H9 (cell line): Measurements from ENCODE around the gene APOL1. TPM values are rescaled to one million over a fixed set of nuclear protein-coding genes. Genes with fewer than 3 reads are reported as not detected.

Experiments used
- DNase-seq: peaks from one replicate; pipeline ENCODE4 v3.0.0-alpha.2; 2017
- H2AFZ ChIP-seq: one replicate; pipeline ENCODE4 v1.6.1; 2013; ENCODE audit warnings: mild to moderate bottlenecking, low read length, control low read depth, moderate library complexity
- H2AK5ac ChIP-seq: 2 replicates; pipeline ENCODE4 v1.6.1; 2013; ENCODE audit warnings: low read length, control low read depth, mixed read lengths; ENCODE audit not compliant: insufficient read length
- H2BK120ac ChIP-seq: one replicate; pipeline ENCODE4 v1.6.1; 2013; ENCODE audit warnings: low read depth, mild to moderate bottlenecking, low read length, control low read depth, inconsistent platforms; ENCODE audit not compliant: poor library complexity, severe bottlenecking
- H2BK12ac ChIP-seq: 2 replicates; pipeline ENCODE4 v1.6.1; 2013; ENCODE audit warnings: low read length, control low read depth, mixed read lengths, low read depth; ENCODE audit not compliant: insufficient read length
- H2BK15ac ChIP-seq: 2 replicates; pipeline ENCODE4 v1.6.1; 2013; ENCODE audit warnings: low read depth, low read length, control low read depth
- H2BK20ac ChIP-seq: one replicate; pipeline ENCODE4 v1.6.1; 2013; ENCODE audit warnings: low read depth, mild to moderate bottlenecking, low read length, control low read depth, inconsistent platforms; ENCODE audit not compliant: poor library complexity, severe bottlenecking
- H2BK5ac ChIP-seq: 2 replicates; pipeline ENCODE4 v1.6.1; 2013; ENCODE audit warnings: low read length, control low read depth, mixed read lengths; ENCODE audit not compliant: insufficient read length
- H3K14ac ChIP-seq: 2 replicates; pipeline ENCODE4 v1.6.1; 2013; ENCODE audit warnings: low read length, control low read depth; ENCODE audit not compliant: insufficient read depth
- H3K18ac ChIP-seq: 2 replicates; pipeline ENCODE4 v1.6.1; 2013; ENCODE audit warnings: low read depth, mild to moderate bottlenecking, mixed read lengths, low read length, control low read depth; ENCODE audit not compliant: insufficient read length
- H3K23ac ChIP-seq: 2 replicates; pipeline ENCODE4 v1.6.1; 2013; ENCODE audit warnings: low read length, control low read depth, mixed read lengths, low read depth; ENCODE audit not compliant: insufficient read length
- H3K23me2 ChIP-seq: 2 replicates; pipeline ENCODE4 v1.6.1; 2013; ENCODE audit warnings: low read depth, mild to moderate bottlenecking, mixed read lengths, low read length, control low read depth; ENCODE audit not compliant: insufficient read length, poor library complexity, severe bottlenecking
- H3K27ac ChIP-seq: 2 replicates; pipeline ENCODE4 v1.5.1; 2013; ENCODE audit warnings: low read length, control low read depth, mixed read lengths, low read depth; ENCODE audit not compliant: insufficient read length
- H3K27me3 ChIP-seq: 2 replicates; pipeline ENCODE4 v1.6.1; 2013; ENCODE audit warnings: low read length, control low read depth, inconsistent platforms; ENCODE audit not compliant: insufficient read depth
- H3K4ac ChIP-seq: 2 replicates; pipeline ENCODE4 v1.6.1; 2013; ENCODE audit warnings: low read depth, mild to moderate bottlenecking, control low read depth, inconsistent platforms, low read length, moderate library complexity
- H3K4me1 ChIP-seq: 2 replicates; pipeline ENCODE4 v1.6.1; 2013; ENCODE audit warnings: low read length, control low read depth, inconsistent platforms; ENCODE audit not compliant: insufficient read depth
- H3K4me2 ChIP-seq: 2 replicates; pipeline ENCODE4 v1.6.1; 2013; ENCODE audit warnings: low read length, control low read depth, mixed read lengths; ENCODE audit not compliant: insufficient read length, insufficient read depth
- H3K56ac ChIP-seq: 2 replicates; pipeline ENCODE4 v1.6.1; 2013; ENCODE audit warnings: low read depth, mild to moderate bottlenecking, mixed read lengths, low read length, control low read depth; ENCODE audit not compliant: insufficient read length
- H3K79me1 ChIP-seq: 2 replicates; pipeline ENCODE4 v1.6.1; 2013; ENCODE audit warnings: low read depth, mild to moderate bottlenecking, moderate library complexity, low read length, control low read depth, inconsistent platforms; ENCODE audit not compliant: insufficient read depth, poor library complexity, severe bottlenecking
- H3K79me2 ChIP-seq: 2 replicates; pipeline ENCODE4 v1.6.1; 2013; ENCODE audit warnings: low read length, control low read depth, inconsistent platforms; ENCODE audit not compliant: insufficient read depth
- H3K9ac ChIP-seq: 2 replicates; pipeline ENCODE4 v1.6.1; 2013; ENCODE audit warnings: low read length, control low read depth, mixed read lengths; ENCODE audit not compliant: insufficient read length; ENCODE audit errors: extremely low read depth
- H3K9me3 ChIP-seq: one replicate; pipeline ENCODE4 v1.6.1; 2013; ENCODE audit warnings: low read depth, low read length, inconsistent platforms; ENCODE audit not compliant: control insufficient read depth
- H3T11ph ChIP-seq: one replicate; pipeline ENCODE4 v1.6.1; 2013; ENCODE audit warnings: mild to moderate bottlenecking, low read length, control low read depth, inconsistent platforms
- H4K20me1 ChIP-seq: one replicate; pipeline ENCODE4 v1.6.1; 2013; ENCODE audit not compliant: control insufficient read depth, insufficient read length, insufficient read depth
- H4K5ac ChIP-seq: 2 replicates; pipeline ENCODE4 v1.6.1; 2013; ENCODE audit warnings: low read depth, mild to moderate bottlenecking, mixed read lengths, low read length, control low read depth; ENCODE audit not compliant: insufficient read length
- H4K8ac ChIP-seq: replicated peaks from 2 replicates; pipeline ENCODE4 v1.6.1; 2013; ENCODE audit warnings: low read length, control low read depth, mixed read lengths, low read depth; ENCODE audit not compliant: insufficient read length
- H4K91ac ChIP-seq: 2 replicates; pipeline ENCODE4 v1.6.1; 2013; ENCODE audit warnings: low read depth, mild to moderate bottlenecking, moderate library complexity, mixed read lengths, low read length, control low read depth; ENCODE audit not compliant: insufficient read length
- H3K27ac Mint-ChIP-seq, 3 experiments: 2 replicates in 2 of 3; 3 replicates in 1 of 3; pipeline ENCODE4 v1.8.0; 2020 to 2021; ENCODE audit warnings: mixed read lengths in 3 of 3, mild to moderate bottlenecking in 1 of 3, moderate library complexity in 1 of 3
- H3K27me3 Mint-ChIP-seq: 2 replicates; pipeline ENCODE4 v1.8.0; 2021; ENCODE audit warnings: low read depth, mild to moderate bottlenecking, moderate library complexity, mixed read lengths
- H3K36me3 Mint-ChIP-seq, 3 experiments: 2 replicates in 2 of 3; 3 replicates in 1 of 3; pipeline ENCODE4 v1.8.0; 2020 to 2021; ENCODE audit warnings: low read depth in 3 of 3, mixed read lengths in 3 of 3; ENCODE audit not compliant: insufficient read depth in 1 of 3
- H3K4me1 Mint-ChIP-seq, 2 experiments: 2 replicates each; pipeline ENCODE4 v1.8.0; 2020; ENCODE audit warnings: mixed read lengths in 2 of 2
- H3K4me3 Mint-ChIP-seq, 2 experiments: 2 replicates in 1 of 2; 3 replicates in 1 of 2; pipeline ENCODE4 v1.8.0; 2020 to 2021; ENCODE audit warnings: mild to moderate bottlenecking in 2 of 2, mixed read lengths in 2 of 2, moderate library complexity in 1 of 2
- H3K9me3 Mint-ChIP-seq, 2 experiments: 2 replicates in 1 of 2; 3 replicates in 1 of 2; pipeline ENCODE4 v1.8.0; 2020; ENCODE audit warnings: mild to moderate bottlenecking in 2 of 2, mixed read lengths in 2 of 2, moderate library complexity in 1 of 2
- WGBS: extraction: QIAGEN DNeasy Blood & Tissue Kit; methylation state at CpG from one replicate; pipeline ENCODE4 v1.1.7; 2013; ENCODE audit warnings: missing lambda C conversion rate, low lambda C conversion rate, mixed read lengths; ENCODE audit not compliant: insufficient read length; ENCODE audit errors: extremely low coverage; 5-methylcytosine and 5-hydroxymethylcytosine counted together
- total RNA-seq: library from RNA; stranded (reverse); gene quantifications from 2 replicates; pipeline ENCODE4 v1.2.1, GENCODE V29; 2021
- TF ChIP-seq, protein P1 (sequence below): fragments of 200-600 bp; sonication (generic); conservative IDR thresholded peaks from 3 replicates; pipeline ENCODE4 v1.8.0; 2021; ENCODE audit warnings: antibody characterized with exemption, mild to moderate bottlenecking

Gene APOL1
- total RNA-seq, 1 experiment from 2014 or later: not detected

DNA sequence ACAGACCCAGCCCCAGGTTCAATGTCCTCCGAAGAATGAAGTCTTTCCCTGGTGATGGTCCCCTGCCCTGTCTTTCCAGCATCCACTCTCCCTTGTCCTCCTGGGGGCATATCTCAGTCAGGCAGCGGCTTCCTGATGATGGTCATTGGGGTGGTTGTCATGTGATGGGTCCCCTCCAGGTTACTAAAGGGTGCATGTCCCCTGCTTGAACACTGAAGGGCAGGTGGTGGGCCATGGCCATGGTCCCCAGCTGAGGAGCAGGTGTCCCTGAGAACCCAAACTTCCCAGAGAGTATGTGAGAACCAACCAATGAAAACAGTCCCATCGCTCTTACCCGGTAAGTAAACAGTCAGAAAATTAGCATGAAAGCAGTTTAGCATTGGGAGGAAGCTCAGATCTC lies 14.1 kb downstream of the APOL1 start:
- TF ChIP-seq, protein P1, sequence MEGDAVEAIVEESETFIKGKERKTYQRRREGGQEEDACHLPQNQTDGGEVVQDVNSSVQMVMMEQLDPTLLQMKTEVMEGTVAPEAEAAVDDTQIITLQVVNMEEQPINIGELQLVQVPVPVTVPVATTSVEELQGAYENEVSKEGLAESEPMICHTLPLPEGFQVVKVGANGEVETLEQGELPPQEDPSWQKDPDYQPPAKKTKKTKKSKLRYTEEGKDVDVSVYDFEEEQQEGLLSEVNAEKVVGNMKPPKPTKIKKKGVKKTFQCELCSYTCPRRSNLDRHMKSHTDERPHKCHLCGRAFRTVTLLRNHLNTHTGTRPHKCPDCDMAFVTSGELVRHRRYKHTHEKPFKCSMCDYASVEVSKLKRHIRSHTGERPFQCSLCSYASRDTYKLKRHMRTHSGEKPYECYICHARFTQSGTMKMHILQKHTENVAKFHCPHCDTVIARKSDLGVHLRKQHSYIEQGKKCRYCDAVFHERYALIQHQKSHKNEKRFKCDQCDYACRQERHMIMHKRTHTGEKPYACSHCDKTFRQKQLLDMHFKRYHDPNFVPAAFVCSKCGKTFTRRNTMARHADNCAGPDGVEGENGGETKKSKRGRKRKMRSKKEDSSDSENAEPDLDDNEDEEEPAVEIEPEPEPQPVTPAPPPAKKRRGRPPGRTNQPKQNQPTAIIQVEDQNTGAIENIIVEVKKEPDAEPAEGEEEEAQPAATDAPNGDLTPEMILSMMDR: no peak
- Histone ChIP-seq H2AFZ (no peak overlapping the region), H4K91ac (no peak overlapping the region), H3K27ac (no peak overlapping the region), H3K23me2 (no peaks in the 10 kb centered on the region), H3T11ph (no peak overlapping the region), H3K4ac (no peak overlapping the region), H3K4me2 (no peak overlapping the region), H2BK120ac (no peak overlapping the region), H3K56ac (no peak overlapping the region), H3K14ac (no peak overlapping the region), H2BK15ac (no peak overlapping the region), H3K4me1 (no peaks in the 10 kb centered on the region), H3K79me1 (no peaks in the 10 kb centered on the region), H2BK12ac (no peak overlapping the region), H3K23ac (no peak overlapping the region), H4K20me1 (no peaks in the 10 kb centered on the region), H2AK5ac (no peak overlapping the region), H4K5ac (no peak overlapping the region), H4K8ac (no peak overlapping the region), H3K18ac (no peak overlapping the region), H2BK5ac (no peak overlapping the region), H3K9ac (no peak overlapping the region), H3K27me3 (no peaks in the 10 kb centered on the region), H2BK20ac (no peak overlapping the region), H3K9me3 (no peaks in the 10 kb centered on the region), H3K79me2 (no peaks in the 10 kb centered on the region)
- Mint-ChIP-seq H3K27ac (no peak overlapping the region), H3K4me1 (peaks cover 5 to 7% of the 10 kb centered on the region in 2 experiments), H3K4me3 (no peak overlapping the region), H3K36me3 (peaks cover 0 to 4% (median 0%) of the 10 kb centered on the region in 3 experiments; a peak in 2 of 7 replicates), H3K9me3 (no peaks in the 10 kb centered on the region; a peak in 1 of 5 replicates), H3K27me3 (peaks cover 38% of the 10 kb centered on the region)
- no peak for DNase-seq
- no CpG with 5 or more reads among the region's 4 CpGs for WGBS
